Activated naive CD4-positive, alpha-beta T cell treated with anti-CD3 and anti-CD28 coated beads for 36 hours (primary cell): ENCODE measurements around the gene CASQ1. TPM values are rescaled to one million over a fixed set of nuclear protein-coding genes. Genes with fewer than 3 reads are reported as not detected.

ENCODE experiments used
- CTCF ChIA-PET: fragments of 350-600 bp; sonication (Branson Sonifier 250); formaldehyde crosslinking; loops from one replicate; lab custom pipeline; 2021; ENCODE audit warnings: antibody characterized with exemption; lab: Charles Lee
- DNase-seq: peaks from one replicate; pipeline ENCODE4 v3.0.0-alpha.2; 2020
- H3K27ac Mint-ChIP-seq: one replicate; pipeline ENCODE4 v1.8.0; 2021; ENCODE audit warnings: mild to moderate bottlenecking, mixed read lengths
- H3K27me3 Mint-ChIP-seq: one replicate; pipeline ENCODE4 v1.8.0; 2021; ENCODE audit warnings: low read depth, mixed read lengths
- H3K36me3 Mint-ChIP-seq: one replicate; pipeline ENCODE4 v1.8.0; 2021; ENCODE audit warnings: low read depth, mixed read lengths
- H3K4me1 Mint-ChIP-seq: one replicate; pipeline ENCODE4 v1.8.0; 2021; ENCODE audit warnings: low read depth, mixed read lengths
- H3K4me3 Mint-ChIP-seq: one replicate; pipeline ENCODE4 v1.8.0; 2021; ENCODE audit warnings: mild to moderate bottlenecking, moderate library complexity, mixed read lengths
- H3K9me3 Mint-ChIP-seq: one replicate; pipeline ENCODE4 v1.8.0; 2021; ENCODE audit warnings: mixed read lengths
- intact Hi-C: fragments of 100-400 bp; cut with micrococcal nuclease; formaldehyde crosslinking; loops from one replicate; pipeline ENCODE4 v1.15.1; 2023
- total RNA-seq, 2 experiments: library from RNA; stranded (reverse); gene quantifications; one replicate each; pipeline ENCODE4 v1.2.3, GENCODE V29; 2021

Gene CASQ1
- total RNA-seq, 2 experiments from 2014 or later: not detected

DNA sequence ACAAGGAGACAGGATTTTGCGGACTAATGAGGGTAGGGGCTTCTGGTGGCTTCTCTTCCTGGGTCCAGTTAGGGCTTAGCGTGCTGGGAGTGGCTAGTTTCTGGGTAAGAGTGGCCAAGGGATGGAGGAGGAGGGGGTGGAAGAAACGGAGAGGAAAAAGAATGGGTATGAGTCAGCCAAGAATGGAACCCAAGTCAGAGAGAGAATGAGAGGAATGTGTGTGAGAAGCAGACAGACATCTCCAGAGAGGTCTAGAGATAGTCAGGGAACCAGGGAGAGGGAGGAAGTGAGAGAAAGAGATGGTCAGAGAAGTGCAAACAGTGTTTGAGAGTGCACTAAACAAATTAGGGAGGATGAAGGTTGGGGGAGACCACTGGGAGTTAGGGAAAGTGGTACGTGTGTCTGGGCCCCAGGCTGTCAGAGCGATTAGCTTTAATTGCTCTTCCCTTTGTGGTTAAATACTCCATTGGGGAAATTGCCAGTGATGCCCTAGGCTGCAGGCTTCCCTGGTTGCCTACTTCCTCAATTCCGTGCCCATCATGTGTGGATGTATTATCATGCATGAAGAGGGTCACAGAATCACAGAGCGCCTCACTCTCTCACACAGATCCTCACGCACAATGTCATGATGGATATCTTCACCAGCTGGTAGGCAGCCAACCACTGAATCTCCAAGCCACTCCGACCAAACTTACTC is 16.2 kb downstream of the CASQ1 start:
- intact Hi-C loops: loop anchor here (1.0 to 5.0 kb wide), 2 partner anchors 13 to 284 kb away; no protein-coding TSS in a partner anchor
- no peaks in the 10 kb centered on the region for H3K27me3 Mint-ChIP-seq
- H3K36me3 Mint-ChIP-seq: peaks cover 13% of the 10 kb centered on the region
- H3K4me3 Mint-ChIP-seq: peak overlapping the region; percentile 85
- peak overlapping the region; percentile 71 for H3K27ac Mint-ChIP-seq
- no peaks in the 10 kb centered on the region for H3K9me3 Mint-ChIP-seq
- H3K4me1 Mint-ChIP-seq: peaks cover 52% of the 10 kb centered on the region
- no peak for DNase-seq
- CTCF ChIA-PET: interaction anchor here (1.1 to 5.7 kb wide), 4 partner anchors 13 to 85 kb away, joined by 4 to 39 read pairs (median 6); no protein-coding TSS in a partner anchor

DNA sequence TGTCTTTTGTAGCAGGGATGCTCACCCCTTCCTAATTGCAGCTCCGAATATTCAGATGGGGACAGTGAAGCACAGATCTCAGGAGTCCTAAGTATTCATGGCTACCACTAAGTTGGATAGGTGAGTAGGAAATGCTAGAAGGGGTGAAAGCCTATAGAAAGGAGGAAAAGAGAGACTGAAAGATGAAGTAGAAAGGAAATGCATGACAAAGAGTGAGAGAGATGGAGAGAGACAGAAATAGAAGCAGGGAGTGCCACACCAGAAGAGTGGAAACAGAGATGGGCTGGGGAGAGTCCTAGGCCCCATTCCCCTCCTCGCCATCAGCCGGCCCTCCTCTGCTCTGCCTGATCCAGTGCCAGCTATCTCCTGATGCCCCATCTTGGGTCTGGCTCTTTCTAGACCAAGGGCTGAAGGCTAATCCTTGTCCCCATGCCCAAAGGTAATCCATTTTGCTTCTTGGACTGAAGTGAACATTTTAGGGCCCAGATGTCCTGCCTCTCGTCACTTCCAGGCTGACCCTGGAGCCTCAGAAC is 16.8 kb downstream of the CASQ1 start:
- peak overlapping the region; percentile 85 for H3K4me3 Mint-ChIP-seq
- no peak for DNase-seq
- peaks cover 15% of the 10 kb centered on the region for H3K36me3 Mint-ChIP-seq
- CTCF ChIA-PET: interaction anchor here (1.2 to 1.4 kb wide), 2 partner anchors 14 to 83 kb away, joined by 4 to 5 read pairs; no protein-coding TSS in a partner anchor
- intact Hi-C loops: loop anchor here (5.0 kb wide), 1 partner anchor 285 kb away; no protein-coding TSS in a partner anchor
- H3K27ac Mint-ChIP-seq: peak overlapping the region; percentile 71
- H3K9me3 Mint-ChIP-seq: no peaks in the 10 kb centered on the region
- no peaks in the 10 kb centered on the region for H3K27me3 Mint-ChIP-seq
- H3K4me1 Mint-ChIP-seq: peaks cover 52% of the 10 kb centered on the region

DNA sequence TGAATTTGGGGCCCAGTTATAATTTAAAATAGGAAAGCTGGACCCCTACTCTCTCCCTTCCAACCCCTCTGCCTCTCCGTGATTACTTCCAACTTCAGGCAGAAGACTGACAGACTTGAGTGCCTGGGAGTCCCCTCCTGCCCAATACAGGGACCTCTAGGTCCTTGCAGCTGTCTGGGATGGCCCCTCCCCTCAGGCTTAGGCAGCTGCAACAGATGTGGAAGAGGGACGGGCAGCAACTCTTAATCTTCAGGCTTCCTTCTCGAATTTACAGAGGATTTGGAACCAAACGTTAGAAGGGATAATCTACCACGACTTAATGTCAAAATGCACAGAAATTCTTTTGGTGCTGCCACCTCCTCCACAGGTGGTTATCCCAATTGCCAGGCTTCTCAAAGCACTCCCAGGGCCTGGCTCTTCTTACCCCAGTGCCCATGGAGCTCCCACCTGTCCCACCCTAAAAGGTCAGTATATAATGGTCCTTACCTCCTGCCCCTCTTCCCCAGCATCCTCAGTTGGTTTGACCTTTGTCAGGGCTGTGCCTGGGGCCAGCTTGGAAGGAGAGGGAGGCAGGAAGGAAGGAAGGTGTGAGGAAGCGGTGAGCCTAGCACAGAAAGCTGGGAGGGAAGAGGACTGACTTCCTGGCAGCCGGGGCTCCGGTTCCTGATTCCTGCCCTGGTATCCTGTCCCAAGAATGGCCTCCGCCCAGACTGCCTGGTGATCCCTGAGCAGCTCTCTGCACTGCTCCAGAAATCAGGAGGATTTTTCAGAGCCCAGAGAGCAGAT is 17.6 kb downstream of the CASQ1 start:
- CTCF ChIA-PET: interaction anchor here (0.5 to 1.4 kb wide), 6 partner anchors 15 to 267 kb away, joined by 3 to 5 read pairs (median 3); no protein-coding TSS in a partner anchor

DNA sequence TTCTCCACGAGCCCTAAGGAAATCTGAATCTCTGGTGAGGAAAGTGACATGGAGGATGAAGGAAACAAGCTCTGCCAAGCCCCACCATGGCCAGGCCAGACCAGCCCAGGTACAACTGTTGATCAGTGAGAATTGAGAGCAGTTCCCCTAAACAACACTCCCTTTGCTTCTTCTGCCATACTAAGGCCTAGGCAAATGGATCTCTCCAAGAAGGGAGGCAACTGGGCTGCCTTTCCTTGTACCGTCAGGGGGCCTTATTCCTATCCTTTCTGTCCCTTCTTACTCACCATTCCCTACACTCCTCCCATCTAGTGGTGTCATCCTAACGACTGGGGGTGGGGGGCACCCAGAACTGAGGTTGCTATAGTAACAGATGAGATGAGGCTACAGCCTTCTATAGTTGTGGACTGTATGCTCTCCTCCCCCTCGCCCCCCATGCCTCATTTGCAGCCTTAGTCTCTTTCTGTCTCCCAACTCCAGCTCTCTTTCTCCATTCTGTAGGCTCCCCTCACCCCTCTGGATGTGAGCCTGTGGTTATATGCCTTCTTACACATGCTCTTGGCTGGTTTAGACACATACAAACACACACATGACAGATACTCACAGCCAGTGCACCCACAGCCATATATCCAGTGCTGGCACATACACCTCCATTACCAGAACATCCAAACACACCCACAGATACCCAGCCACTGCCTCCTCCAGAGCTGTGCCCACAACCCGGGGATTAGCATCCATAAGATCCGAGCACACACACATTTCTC is 18.4 kb downstream of the CASQ1 start:
- Mint-ChIP-seq H3K4me3 (no peak overlapping the region), H3K27me3 (no peaks in the 10 kb centered on the region), H3K36me3 (peaks cover 23% of the 10 kb centered on the region), H3K9me3 (no peaks in the 10 kb centered on the region), H3K27ac (peak overlapping the region; percentile 48), H3K4me1 (peaks cover 52% of the 10 kb centered on the region)
- DNase-seq: no peak
- CTCF ChIA-PET: interaction anchor here (0.8 to 1.3 kb wide), 3 partner anchors 69 to 83 kb away, joined by 3 read pairs; no protein-coding TSS in a partner anchor
- intact Hi-C loops: loop anchor here (5.0 kb wide), 1 partner anchor 286 kb away; no protein-coding TSS in a partner anchor

More for the DNA sequence above, 17.6 kb downstream of the CASQ1 start:
- no peak for DNase-seq
- H3K36me3 Mint-ChIP-seq: peaks cover 20% of the 10 kb centered on the region
- peaks cover 52% of the 10 kb centered on the region for H3K4me1 Mint-ChIP-seq
- H3K27me3 Mint-ChIP-seq: no peaks in the 10 kb centered on the region
- H3K27ac Mint-ChIP-seq: no peak overlapping the region
- H3K4me3 Mint-ChIP-seq: no peak overlapping the region
- H3K9me3 Mint-ChIP-seq: no peaks in the 10 kb centered on the region
- intact Hi-C loops: loop anchor here (5.0 kb wide), 1 partner anchor 286 kb away; no protein-coding TSS in a partner anchor

DNA sequence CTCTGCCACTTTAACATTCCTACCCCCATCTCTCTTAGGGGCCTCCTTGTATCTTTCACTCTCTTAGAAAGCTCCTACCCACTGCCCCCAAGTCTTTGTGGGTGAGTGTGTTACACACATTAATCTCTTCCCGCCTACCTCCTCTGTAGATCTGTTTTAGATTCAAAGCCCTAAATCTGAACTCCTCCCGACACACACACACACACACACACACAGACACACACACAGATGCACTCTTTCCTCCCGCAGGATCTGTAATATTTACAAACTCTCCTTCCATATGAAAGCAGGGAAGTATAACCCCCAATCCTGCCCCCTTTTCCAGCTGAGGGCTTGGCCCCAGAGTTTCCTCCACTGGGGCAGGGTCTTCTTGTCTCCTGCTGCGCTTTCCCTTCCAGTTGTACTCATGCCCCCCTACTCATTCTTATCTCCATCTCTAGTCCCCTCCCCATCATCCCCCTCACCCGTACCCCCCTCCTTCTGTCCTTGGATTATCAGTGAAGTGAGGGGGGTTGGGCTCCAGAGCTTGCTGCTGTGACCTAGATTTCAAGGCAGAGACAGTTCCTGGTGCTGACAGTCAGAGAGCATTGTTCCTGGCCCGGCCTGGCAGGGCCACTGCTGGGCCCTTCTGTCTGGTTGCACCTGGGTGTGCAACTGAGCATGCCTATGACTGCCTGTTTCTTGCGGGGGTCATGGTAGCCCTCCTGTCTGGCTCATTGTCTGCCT is 19.1 kb downstream of the CASQ1 start:
- peaks cover 23% of the 10 kb centered on the region for H3K36me3 Mint-ChIP-seq
- H3K4me3 Mint-ChIP-seq: no peak overlapping the region
- peak overlapping the region; percentile 48 for H3K27ac Mint-ChIP-seq
- no peaks in the 10 kb centered on the region for H3K27me3 Mint-ChIP-seq
- peaks cover 46% of the 10 kb centered on the region for H3K4me1 Mint-ChIP-seq
- H3K9me3 Mint-ChIP-seq: no peaks in the 10 kb centered on the region
- CTCF ChIA-PET: no interaction called here
- no peak for DNase-seq
- intact Hi-C loops: loop anchor here (5.0 kb wide), 1 partner anchor 287 kb away; no protein-coding TSS in a partner anchor

DNA sequence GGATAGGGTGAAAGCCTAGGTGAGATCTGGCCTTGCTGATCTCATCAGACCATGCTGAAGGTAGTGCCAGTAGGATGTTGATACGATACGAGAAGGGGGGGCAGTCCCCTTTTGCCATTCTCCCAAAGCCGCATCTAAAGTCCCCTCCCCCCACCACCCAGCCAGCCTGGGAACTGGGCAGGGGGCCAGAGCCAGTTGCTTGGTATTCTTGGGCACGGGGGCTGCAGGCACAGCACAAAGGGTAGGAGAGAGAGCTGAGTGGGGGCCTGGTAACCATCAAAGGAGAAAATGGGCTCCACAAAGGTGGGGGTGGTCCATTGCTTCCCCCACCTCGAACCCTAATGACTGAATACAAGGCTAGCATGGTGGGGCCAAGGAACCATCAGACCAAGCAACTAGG is 20.2 kb downstream of the CASQ1 start:
- no peaks in the 10 kb centered on the region for H3K27me3 Mint-ChIP-seq
- peaks cover 42% of the 10 kb centered on the region for H3K4me1 Mint-ChIP-seq
- peak overlapping the region; percentile 41 for H3K27ac Mint-ChIP-seq
- DNase-seq: no peak
- CTCF ChIA-PET: interaction anchor here (1.0 to 3.2 kb wide), 3 partner anchors 17 to 81 kb away, joined by 3 to 12 read pairs (median 6); no protein-coding TSS in a partner anchor
- H3K9me3 Mint-ChIP-seq: no peaks in the 10 kb centered on the region
- intact Hi-C loops: no loop called here
- H3K4me3 Mint-ChIP-seq: no peak overlapping the region
- peaks cover 25% of the 10 kb centered on the region for H3K36me3 Mint-ChIP-seq

DNA sequence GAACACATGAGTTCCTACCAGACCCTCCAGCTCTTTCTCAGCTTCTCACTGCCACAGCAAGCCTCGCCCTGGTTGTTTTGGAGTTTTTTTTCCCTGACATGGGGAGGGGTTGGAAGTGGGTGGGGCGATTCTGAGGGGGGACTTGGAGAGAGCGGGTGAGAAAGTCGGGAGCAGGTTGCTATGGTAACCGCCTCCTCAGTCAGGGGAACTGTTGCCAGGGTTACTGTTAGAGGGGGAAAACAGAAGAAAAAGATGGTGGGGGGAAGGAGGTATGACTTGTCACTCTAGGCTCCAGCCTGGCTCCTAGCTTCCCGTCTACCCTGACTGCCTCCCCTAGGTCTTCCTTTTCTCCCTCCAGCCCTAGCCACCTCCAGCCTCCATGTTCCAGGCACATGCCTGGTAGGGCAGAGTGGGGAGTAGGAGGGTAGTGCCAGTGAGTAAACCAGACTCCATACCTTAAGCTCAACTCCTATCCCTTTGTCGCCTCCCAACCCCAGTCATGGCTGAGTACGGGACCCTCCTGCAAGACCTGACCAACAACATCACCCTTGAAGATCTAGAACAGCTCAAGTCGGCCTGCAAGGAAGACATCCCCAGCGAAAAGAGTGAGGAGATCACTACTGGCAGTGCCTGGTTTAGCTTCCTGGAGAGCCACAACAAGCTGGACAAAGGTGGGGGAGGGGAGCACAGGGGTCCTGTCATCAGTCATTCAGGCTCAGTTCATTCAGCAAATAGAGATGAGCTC is 20.8 kb downstream of the CASQ1 start:
- Mint-ChIP-seq H3K9me3 (no peaks in the 10 kb centered on the region), H3K4me3 (no peak overlapping the region), H3K36me3 (peaks cover 23% of the 10 kb centered on the region), H3K27ac (peak overlapping the region; percentile 10), H3K4me1 (peaks cover 39% of the 10 kb centered on the region), H3K27me3 (no peaks in the 10 kb centered on the region)
- DNase-seq: no peak
- intact Hi-C loops: no loop called here
- CTCF ChIA-PET: interaction anchor here (1.0 to 3.2 kb wide), 3 partner anchors 18 to 80 kb away, joined by 3 to 12 read pairs (median 6); no protein-coding TSS in a partner anchor

DNA sequence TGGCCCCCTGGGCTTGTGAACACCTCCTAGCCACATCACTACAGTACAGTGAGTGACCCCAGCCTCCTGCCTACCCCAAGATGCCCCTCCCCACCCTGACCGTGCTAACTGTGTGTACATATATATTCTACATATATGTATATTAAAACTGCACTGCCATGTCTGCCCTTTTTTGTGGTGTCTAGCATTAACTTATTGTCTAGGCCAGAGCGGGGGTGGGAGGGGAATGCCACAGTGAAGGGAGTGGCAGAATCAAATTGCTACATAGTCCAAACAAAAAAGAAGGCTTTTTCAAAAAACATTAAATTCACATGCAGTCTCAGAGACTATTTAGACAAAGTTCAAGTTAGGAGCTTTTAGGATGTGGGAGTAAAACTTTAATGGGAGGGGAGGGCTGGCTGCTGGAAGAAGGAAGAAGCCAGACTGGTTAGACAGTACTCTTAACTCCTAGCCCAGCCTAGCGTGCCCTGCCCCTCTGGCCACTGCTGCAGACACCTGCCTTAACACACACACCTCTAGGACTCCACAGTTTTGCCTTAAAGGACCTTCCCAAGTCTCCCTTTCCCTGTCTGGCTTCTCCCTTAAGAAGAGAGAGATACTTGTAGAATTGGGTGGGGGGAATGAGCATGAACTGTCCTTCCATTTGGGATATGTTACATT is 24.2 kb downstream of the CASQ1 start:
- Mint-ChIP-seq H3K27me3 (no peaks in the 10 kb centered on the region), H3K36me3 (peaks cover 14% of the 10 kb centered on the region), H3K9me3 (no peaks in the 10 kb centered on the region), H3K4me3 (no peak overlapping the region), H3K4me1 (peaks cover 14% of the 10 kb centered on the region), H3K27ac (no peak overlapping the region)
- intact Hi-C loops: no loop called here
- DNase-seq: no peak
- CTCF ChIA-PET: no interaction called here

DNA sequence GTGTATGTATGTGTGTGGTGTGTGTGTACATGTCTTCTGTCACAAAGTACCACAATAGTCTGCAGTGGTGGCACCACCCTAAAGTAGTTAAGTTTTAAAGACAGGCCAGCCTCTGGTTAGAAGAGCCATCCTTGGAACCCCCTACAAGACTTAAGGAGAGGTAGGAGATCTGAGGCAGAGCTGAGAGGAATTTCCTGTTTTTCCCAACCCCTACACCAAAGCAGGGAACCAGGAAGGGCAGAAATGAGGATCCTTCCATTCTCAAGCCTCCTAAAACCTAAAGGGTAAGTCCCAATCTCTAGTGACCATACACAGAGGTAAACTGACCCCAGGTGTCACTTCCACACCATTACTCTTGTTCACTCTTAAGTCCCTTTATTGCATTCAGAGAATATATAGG is 25.9 kb downstream of the CASQ1 start:
- Mint-ChIP-seq H3K36me3 (peaks cover 12% of the 10 kb centered on the region), H3K9me3 (no peaks in the 10 kb centered on the region), H3K27ac (no peak overlapping the region), H3K4me1 (peaks cover 2% of the 10 kb centered on the region), H3K4me3 (no peak overlapping the region), H3K27me3 (no peaks in the 10 kb centered on the region)
- CTCF ChIA-PET: interaction anchor here (1.2 kb wide), 1 partner anchor 23 kb away, joined by 3 read pairs; no protein-coding TSS in a partner anchor
- intact Hi-C loops: no loop called here
- DNase-seq: no peak

DNA sequence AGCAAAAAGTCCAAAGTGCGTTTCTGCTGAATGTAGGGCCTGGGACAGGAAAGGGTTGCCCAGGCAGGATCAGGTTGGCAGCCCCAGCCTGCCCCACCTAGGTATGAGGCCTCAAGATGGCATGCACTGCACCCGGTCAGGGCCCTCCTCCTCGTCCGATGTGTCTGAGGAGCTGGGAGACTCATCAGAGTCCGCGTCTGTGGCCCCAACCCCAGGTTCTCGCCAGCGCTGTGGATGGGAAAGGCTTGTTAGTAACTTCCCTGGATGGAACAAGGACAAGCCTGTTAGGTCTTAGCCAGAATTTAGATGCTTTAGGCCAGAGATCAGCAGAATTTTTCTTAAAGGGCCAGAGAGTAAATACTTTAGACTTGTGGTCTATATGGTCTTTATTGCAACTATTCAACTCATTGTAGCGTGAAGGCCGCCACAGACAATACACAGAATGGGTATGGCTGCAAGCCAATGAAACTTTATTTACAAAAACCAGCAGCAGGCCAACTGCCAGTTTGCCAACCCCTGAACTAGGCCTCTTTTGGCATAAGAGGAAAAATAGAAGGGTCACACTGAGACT is 27.2 kb downstream of the CASQ1 start:
- CTCF ChIA-PET: interaction anchor here (0.6 to 3.6 kb wide), 2 partner anchors 25 to 171 kb away, joined by 3 to 19 read pairs; no protein-coding TSS in a partner anchor
- H3K27me3 Mint-ChIP-seq: no peaks in the 10 kb centered on the region
- intact Hi-C loops: no loop called here

More for the DNA sequence above, 27.2 kb downstream of the CASQ1 start:
- no peak for DNase-seq
- Mint-ChIP-seq H3K27ac (peak overlapping the region; percentile 15), H3K9me3 (no peaks in the 10 kb centered on the region), H3K36me3 (peaks cover 12% of the 10 kb centered on the region), H3K4me1 (no peaks in the 10 kb centered on the region), H3K4me3 (no peak overlapping the region)
